HEK293T (cell line): Measurements from ENCODE around the gene RET.

Source experiments
- ARNT ChIP-seq: fragments of 450-650 bp; IDR thresholded peaks from 2 replicates; pipeline ENCODE4 v1.6.1; 2017; ENCODE audit warnings: mild to moderate bottlenecking
- BHLHE40 ChIP-seq: fragments of 450-650 bp; IDR thresholded peaks from 2 replicates; pipeline ENCODE4 v1.6.1; 2016; ENCODE audit warnings: mild to moderate bottlenecking, moderate library complexity, borderline replicate concordance
- CTBP1 ChIP-seq: fragments of 450-650 bp; IDR thresholded peaks from 2 replicates; pipeline ENCODE4 v1.6.1; 2016; ENCODE audit warnings: borderline replicate concordance
- ELF4 ChIP-seq: fragments of 450-650 bp; IDR thresholded peaks from 2 replicates; pipeline ENCODE4 v1.6.1; 2017; ENCODE audit warnings: antibody characterized with exemption
- FOXA1 ChIP-seq: fragments of 450-650 bp; IDR thresholded peaks from 2 replicates; pipeline ENCODE4 v1.6.1; 2016; ENCODE audit warnings: mild to moderate bottlenecking
- FOXK2 ChIP-seq: fragments of 450-650 bp; IDR thresholded peaks from 2 replicates; pipeline ENCODE4 v1.6.1; 2016; ENCODE audit warnings: mild to moderate bottlenecking
- FOXM1 ChIP-seq: fragments of 450-650 bp; IDR thresholded peaks from 2 replicates; pipeline ENCODE4 v1.6.1; 2017; ENCODE audit warnings: mild to moderate bottlenecking, borderline replicate concordance
- HDGF ChIP-seq: fragments of 450-650 bp; IDR thresholded peaks from 2 replicates; pipeline ENCODE4 v1.6.1; 2017; ENCODE audit warnings: antibody characterized with exemption, borderline replicate concordance
- LEF1 ChIP-seq: fragments of 450-650 bp; IDR thresholded peaks from 2 replicates; pipeline ENCODE4 v1.6.1; 2017; ENCODE audit warnings: mild to moderate bottlenecking, borderline replicate concordance
- NFRKB ChIP-seq: fragments of 450-650 bp; IDR thresholded peaks from 2 replicates; pipeline ENCODE4 v1.6.1; 2016; ENCODE audit warnings: mild to moderate bottlenecking, moderate library complexity
- SP1 ChIP-seq: fragments of 450-650 bp; IDR thresholded peaks from 2 replicates; pipeline ENCODE4 v1.6.1; 2017
- SUZ12 ChIP-seq: fragments of 450-650 bp; IDR thresholded peaks from 2 replicates; pipeline ENCODE4 v1.6.1; 2016; ENCODE audit warnings: mild to moderate bottlenecking
- TARDBP ChIP-seq: fragments of 450-650 bp; IDR thresholded peaks from 2 replicates; pipeline ENCODE4 v1.6.1; 2016
- TF ChIP-seq, protein P1 (sequence below): fragments of 450-650 bp; IDR thresholded peaks from 2 replicates; pipeline ENCODE4 v1.6.1; 2016

DNA sequence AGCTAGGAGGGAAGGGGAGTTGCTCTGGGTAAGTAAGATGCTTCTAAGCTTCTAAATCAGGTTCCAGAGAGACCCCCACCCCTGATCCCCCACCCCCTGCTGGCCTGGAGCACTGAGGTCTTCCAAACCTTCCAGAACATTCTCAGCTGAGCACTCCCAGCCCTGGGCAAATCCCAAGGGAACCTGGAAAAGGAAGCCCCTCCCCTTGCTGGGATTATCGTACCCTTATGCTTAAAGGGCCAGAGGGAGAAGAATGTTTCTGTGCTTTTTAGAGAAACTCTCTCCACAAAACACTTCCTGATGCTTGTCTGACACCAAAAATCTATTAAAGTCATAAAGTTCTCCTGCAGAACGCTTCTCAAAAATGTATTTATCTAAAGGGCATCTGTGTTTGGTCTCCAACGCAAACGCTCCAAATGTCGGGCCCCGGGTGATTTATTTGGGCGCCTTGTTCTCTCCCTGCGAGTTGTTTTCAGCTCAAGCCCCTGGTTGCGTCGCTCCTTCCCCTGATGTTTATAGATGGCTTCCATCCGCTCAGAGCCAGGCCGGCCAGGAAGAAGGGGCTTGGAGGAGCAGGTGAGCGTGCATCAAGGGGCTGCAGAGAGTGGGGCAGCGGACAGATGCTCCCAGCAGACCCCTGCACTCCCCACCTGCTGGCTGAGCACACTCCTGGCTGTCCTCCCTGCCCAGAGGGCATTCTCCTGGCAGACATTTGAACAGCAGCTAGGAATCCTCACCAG is 8.2 kb upstream of the RET start:
- TF ChIP-seq, protein P1, sequence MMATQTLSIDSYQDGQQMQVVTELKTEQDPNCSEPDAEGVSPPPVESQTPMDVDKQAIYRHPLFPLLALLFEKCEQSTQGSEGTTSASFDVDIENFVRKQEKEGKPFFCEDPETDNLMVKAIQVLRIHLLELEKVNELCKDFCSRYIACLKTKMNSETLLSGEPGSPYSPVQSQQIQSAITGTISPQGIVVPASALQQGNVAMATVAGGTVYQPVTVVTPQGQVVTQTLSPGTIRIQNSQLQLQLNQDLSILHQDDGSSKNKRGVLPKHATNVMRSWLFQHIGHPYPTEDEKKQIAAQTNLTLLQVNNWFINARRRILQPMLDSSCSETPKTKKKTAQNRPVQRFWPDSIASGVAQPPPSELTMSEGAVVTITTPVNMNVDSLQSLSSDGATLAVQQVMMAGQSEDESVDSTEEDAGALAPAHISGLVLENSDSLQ = no peak
- TF ChIP-seq FOXA1 (no peak), TARDBP (no peak), SP1 (no peak), FOXM1 (no peak), ELF4 (no peak), BHLHE40 (no peak), FOXK2 (no peak), SUZ12 (no peak), NFRKB (no peak), ARNT (no peak), HDGF (no peak), LEF1 (no peak), CTBP1 (no peak)
